HEK293 (cell line): ENCODE measurements around the gene C2CD4C.

Experiments
- EGR2 ChIP-seq: fragments of 450-650 bp; formaldehyde crosslinking; IDR thresholded peaks from 2 replicates; pipeline ENCODE4 v1.5.1; 2016; ENCODE audit warnings: low read depth, missing biosample characterization, missing genetic modification characterization
- GLI4 ChIP-seq: fragments of 450-650 bp; formaldehyde crosslinking; IDR thresholded peaks from 2 replicates; pipeline ENCODE4 v1.5.1; 2016; ENCODE audit warnings: missing biosample characterization, missing genetic modification characterization
- KLF7 ChIP-seq: fragments of 450-650 bp; formaldehyde crosslinking; IDR thresholded peaks from 2 replicates; pipeline ENCODE4 v1.5.1; 2016; ENCODE audit warnings: missing biosample characterization, missing genetic modification characterization, borderline replicate concordance
- KLF8 ChIP-seq: fragments of 450-650 bp; formaldehyde crosslinking; IDR thresholded peaks from 2 replicates; pipeline ENCODE4 v1.5.1; 2016; ENCODE audit warnings: missing biosample characterization, missing genetic modification characterization
- SALL2 ChIP-seq: fragments of 450-650 bp; formaldehyde crosslinking; IDR thresholded peaks from 2 replicates; pipeline ENCODE4 v1.5.0; 2017; ENCODE audit warnings: missing biosample characterization, mild to moderate bottlenecking, missing genetic modification characterization, borderline replicate concordance
- ZBTB10 ChIP-seq: fragments of 450-650 bp; formaldehyde crosslinking; IDR thresholded peaks from 2 replicates; pipeline ENCODE4 v1.5.1; 2016; ENCODE audit warnings: missing biosample characterization, missing genetic modification characterization
- ZEB2 ChIP-seq: fragments of 450-650 bp; formaldehyde crosslinking; IDR thresholded peaks from 2 replicates; pipeline ENCODE4 v1.5.1; 2016; ENCODE audit warnings: missing biosample characterization, missing genetic modification characterization
- ZFP37 ChIP-seq: fragments of 450-650 bp; formaldehyde crosslinking; IDR thresholded peaks from 2 replicates; pipeline ENCODE4 v1.5.1; 2016; ENCODE audit warnings: missing biosample characterization, missing genetic modification characterization
- ZNF112 ChIP-seq: fragments of 450-650 bp; formaldehyde crosslinking; IDR thresholded peaks from 2 replicates; pipeline ENCODE4 v1.5.0; 2017; ENCODE audit warnings: missing biosample characterization, missing genetic modification characterization
- ZNF140 ChIP-seq: fragments of 450-650 bp; formaldehyde crosslinking; IDR thresholded peaks from 2 replicates; pipeline ENCODE4 v1.5.1; 2016; ENCODE audit warnings: missing biosample characterization, missing genetic modification characterization
- ZNF148 ChIP-seq: fragments of 450-650 bp; formaldehyde crosslinking; IDR thresholded peaks from 2 replicates; pipeline ENCODE4 v1.5.0; 2017; ENCODE audit warnings: missing biosample characterization, missing genetic modification characterization, borderline replicate concordance
- ZNF19 ChIP-seq: fragments of 450-650 bp; formaldehyde crosslinking; IDR thresholded peaks from 2 replicates; pipeline ENCODE4; 2016; ENCODE audit warnings: missing biosample characterization, missing genetic modification characterization, low read depth
- ZNF335 ChIP-seq: fragments of 450-650 bp; formaldehyde crosslinking; conservative IDR thresholded peaks from 2 replicates; pipeline ENCODE4 v1.5.1; 2016; ENCODE audit warnings: missing biosample characterization, missing genetic modification characterization
- ZNF391 ChIP-seq: fragments of 450-650 bp; formaldehyde crosslinking; IDR thresholded peaks from 2 replicates; pipeline ENCODE4 v1.5.1; 2016; ENCODE audit warnings: low read depth, missing biosample characterization, missing genetic modification characterization, borderline replicate concordance
- ZNF426 ChIP-seq: fragments of 450-650 bp; formaldehyde crosslinking; IDR thresholded peaks from 2 replicates; pipeline ENCODE4 v1.5.1; 2017; ENCODE audit warnings: missing biosample characterization, missing genetic modification characterization, mild to moderate bottlenecking, inconsistent platforms, moderate library complexity
- ZNF48 ChIP-seq: fragments of 450-650 bp; formaldehyde crosslinking; IDR thresholded peaks from 2 replicates; pipeline ENCODE4 v1.5.1; 2016; ENCODE audit warnings: missing biosample characterization, missing genetic modification characterization
- ZNF501 ChIP-seq: fragments of 450-650 bp; formaldehyde crosslinking; IDR thresholded peaks from 2 replicates; pipeline ENCODE4 v1.5.1; 2016; ENCODE audit warnings: missing biosample characterization, missing genetic modification characterization
- ZNF571 ChIP-seq: fragments of 450-650 bp; formaldehyde crosslinking; IDR thresholded peaks from 2 replicates; pipeline ENCODE4 v1.5.0; 2017; ENCODE audit warnings: missing biosample characterization, missing genetic modification characterization
- ZNF585B ChIP-seq: fragments of 450-650 bp; formaldehyde crosslinking; IDR thresholded peaks from 2 replicates; pipeline ENCODE4 v1.5.1; 2016; ENCODE audit warnings: missing biosample characterization, missing genetic modification characterization
- ZNF621 ChIP-seq: fragments of 450-650 bp; formaldehyde crosslinking; IDR thresholded peaks from 2 replicates; pipeline ENCODE4 v1.5.1; 2017; ENCODE audit warnings: missing biosample characterization, missing genetic modification characterization
- ZNF692 ChIP-seq: fragments of 450-650 bp; formaldehyde crosslinking; IDR thresholded peaks from 2 replicates; pipeline ENCODE4 v1.5.1; 2016; ENCODE audit warnings: missing biosample characterization, missing genetic modification characterization
- ZNF707 ChIP-seq: fragments of 450-650 bp; formaldehyde crosslinking; IDR thresholded peaks from 2 replicates; pipeline ENCODE4 v1.5.1; 2016; ENCODE audit warnings: missing biosample characterization, missing genetic modification characterization
- ZSCAN18 ChIP-seq: fragments of 450-650 bp; formaldehyde crosslinking; IDR thresholded peaks from 2 replicates; pipeline ENCODE4 v1.5.1; 2016; ENCODE audit warnings: missing biosample characterization, missing genetic modification characterization
- TF ChIP-seq, protein P1 (sequence below): fragments of 450-650 bp; IDR thresholded peaks from 2 replicates; pipeline ENCODE4 v1.5.1; 2018; ENCODE audit warnings: missing biosample characterization, missing genetic modification characterization
- TF ChIP-seq, protein P2 (sequence below): fragments of 450-650 bp; formaldehyde crosslinking; IDR thresholded peaks from 2 replicates; pipeline ENCODE4 v1.5.1; 2017; ENCODE audit warnings: missing biosample characterization, missing genetic modification characterization

Gene C2CD4C

DNA sequence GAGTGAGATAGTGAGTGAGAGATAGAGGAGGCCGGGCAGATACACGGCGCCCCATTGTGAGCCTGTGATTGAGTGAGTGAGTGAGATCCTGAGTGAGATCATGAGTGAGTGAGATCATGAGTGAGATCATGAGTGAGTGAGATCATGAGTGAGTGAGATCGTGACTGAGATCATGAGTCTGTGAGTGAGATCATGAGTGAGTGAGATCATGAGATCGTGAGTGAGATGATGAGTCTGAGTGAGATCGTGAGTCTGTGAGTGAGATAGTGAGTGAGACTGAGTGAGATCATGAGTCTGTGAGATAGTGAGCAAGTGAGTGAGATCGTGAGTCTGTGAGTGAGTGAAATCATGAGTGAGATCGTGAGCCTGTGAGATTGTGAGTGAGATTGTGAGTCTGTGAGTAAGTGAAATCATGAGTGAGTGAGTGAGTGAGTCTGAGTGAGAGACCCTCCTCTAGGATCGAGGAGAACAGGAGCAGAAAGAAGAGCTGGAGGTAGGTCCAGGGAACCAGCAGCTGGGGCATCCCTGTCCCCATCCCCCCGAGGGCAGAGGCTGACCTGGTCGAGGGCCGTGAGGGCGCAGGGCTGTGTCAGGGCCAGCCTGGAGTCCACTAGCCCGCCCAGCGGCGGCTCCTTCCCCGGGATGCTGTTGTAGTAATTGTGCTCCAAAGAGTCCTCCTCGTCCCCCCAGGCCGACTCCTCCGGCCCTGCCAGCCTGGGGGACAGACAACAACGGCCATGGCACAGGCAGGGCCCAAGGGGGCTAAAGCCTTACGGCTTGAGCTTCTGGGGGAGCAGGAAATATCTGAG, 25.4 kb upstream of the C2CD4C start (continued):
- TF ChIP-seq, protein P1, sequence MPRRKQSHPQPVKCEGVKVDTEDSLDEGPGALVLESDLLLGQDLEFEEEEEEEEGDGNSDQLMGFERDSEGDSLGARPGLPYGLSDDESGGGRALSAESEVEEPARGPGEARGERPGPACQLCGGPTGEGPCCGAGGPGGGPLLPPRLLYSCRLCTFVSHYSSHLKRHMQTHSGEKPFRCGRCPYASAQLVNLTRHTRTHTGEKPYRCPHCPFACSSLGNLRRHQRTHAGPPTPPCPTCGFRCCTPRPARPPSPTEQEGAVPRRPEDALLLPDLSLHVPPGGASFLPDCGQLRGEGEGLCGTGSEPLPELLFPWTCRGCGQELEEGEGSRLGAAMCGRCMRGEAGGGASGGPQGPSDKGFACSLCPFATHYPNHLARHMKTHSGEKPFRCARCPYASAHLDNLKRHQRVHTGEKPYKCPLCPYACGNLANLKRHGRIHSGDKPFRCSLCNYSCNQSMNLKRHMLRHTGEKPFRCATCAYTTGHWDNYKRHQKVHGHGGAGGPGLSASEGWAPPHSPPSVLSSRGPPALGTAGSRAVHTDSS (tag by site-specific recombination) = no peak
- peak; percentile 62; the same call in 1 of the 2 replicates for TF ChIP-seq GLI4 (tag by site-specific recombination)
- peak; percentile 47; the same call in 1 of the 2 replicates for TF ChIP-seq ZNF692 (tag by site-specific recombination)
- no peak for TF ChIP-seq ZNF707 (tag by site-specific recombination)
- no peak for TF ChIP-seq ZNF48 (tag by site-specific recombination)
- no peak for TF ChIP-seq ZNF585B (tag by site-specific recombination)
- TF ChIP-seq ZSCAN18 (tag by site-specific recombination) = peak; percentile 93
- no peak for TF ChIP-seq EGR2 (tag by site-specific recombination)
- 0 out of 2 replicates have a peak, but pooled peaks have one; percentile 63 for TF ChIP-seq ZFP37 (tag by site-specific recombination)
- TF ChIP-seq ZNF112 (tag by site-specific recombination) = peak; percentile 74; the same call in 1 of the 2 replicates
- 0 out of 2 replicates have a peak, but pooled peaks have one; percentile 72 for TF ChIP-seq SALL2 (tag by site-specific recombination)
- no peak for TF ChIP-seq ZNF19
- peak; percentile 84; the same call in 1 of the 2 replicates for TF ChIP-seq KLF8 (tag by site-specific recombination)
- TF ChIP-seq ZNF148 (tag by site-specific recombination) = peak; percentile 99
- TF ChIP-seq ZBTB10 (tag by site-specific recombination) = no peak
- peak; percentile 81; the same call in 1 of the 2 replicates for TF ChIP-seq ZNF571 (tag by site-specific recombination)
- peak; percentile 93 for TF ChIP-seq ZNF391 (tag by site-specific recombination)
- TF ChIP-seq ZEB2 = 0 out of 2 replicates have a peak, but pooled peaks have one; percentile 19
- TF ChIP-seq ZNF621 (tag by site-specific recombination) = peak; percentile 97
- TF ChIP-seq, protein P2, sequence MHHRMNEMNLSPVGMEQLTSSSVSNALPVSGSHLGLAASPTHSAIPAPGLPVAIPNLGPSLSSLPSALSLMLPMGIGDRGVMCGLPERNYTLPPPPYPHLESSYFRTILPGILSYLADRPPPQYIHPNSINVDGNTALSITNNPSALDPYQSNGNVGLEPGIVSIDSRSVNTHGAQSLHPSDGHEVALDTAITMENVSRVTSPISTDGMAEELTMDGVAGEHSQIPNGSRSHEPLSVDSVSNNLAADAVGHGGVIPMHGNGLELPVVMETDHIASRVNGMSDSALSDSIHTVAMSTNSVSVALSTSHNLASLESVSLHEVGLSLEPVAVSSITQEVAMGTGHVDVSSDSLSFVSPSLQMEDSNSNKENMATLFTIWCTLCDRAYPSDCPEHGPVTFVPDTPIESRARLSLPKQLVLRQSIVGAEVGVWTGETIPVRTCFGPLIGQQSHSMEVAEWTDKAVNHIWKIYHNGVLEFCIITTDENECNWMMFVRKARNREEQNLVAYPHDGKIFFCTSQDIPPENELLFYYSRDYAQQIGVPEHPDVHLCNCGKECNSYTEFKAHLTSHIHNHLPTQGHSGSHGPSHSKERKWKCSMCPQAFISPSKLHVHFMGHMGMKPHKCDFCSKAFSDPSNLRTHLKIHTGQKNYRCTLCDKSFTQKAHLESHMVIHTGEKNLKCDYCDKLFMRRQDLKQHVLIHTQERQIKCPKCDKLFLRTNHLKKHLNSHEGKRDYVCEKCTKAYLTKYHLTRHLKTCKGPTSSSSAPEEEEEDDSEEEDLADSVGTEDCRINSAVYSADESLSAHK (tag by site-specific recombination) = no peak
- no peak for TF ChIP-seq ZNF501 (tag by site-specific recombination)
- no peak for TF ChIP-seq ZNF335 (tag by site-specific recombination)
- TF ChIP-seq ZNF426 (tag by site-specific recombination) = no peak
- no peak for TF ChIP-seq ZNF140 (tag by site-specific recombination)
- TF ChIP-seq KLF7 (tag by site-specific recombination) = no peak
